HepG2 (cell line): ENCODE results near the gene MYCBP2. TPM values are rescaled to one million over a fixed set of nuclear protein-coding genes. Genes with fewer than 3 reads are reported as not detected.

Experiments
- ATAC-seq: fragments of 200-7000 bp; cut with Tn5 transposase; 3 replicates; pipeline ENCODE4 v1.9.1; 2020; ENCODE audit warnings: mild to moderate bottlenecking, moderate library complexity
- BruUV-seq: library from RNA; stranded (reverse); fragments of 400-500 nt; replicated peaks from 2 replicates; lab custom pipeline; 2021; lab: Mats Ljungman, UMichigan
- CTCF ChIA-PET: fragments of 300-600 bp; formaldehyde crosslinking; extraction: SDS; loops from one replicate; lab custom pipeline; 2021; ENCODE audit warnings: low total read pairs, inconsistent platforms, low intra/inter-chr PET ratio; lab: Yijun Ruan, JAX
- POLR2A ChIA-PET: fragments of 350-600 bp; sonication (Branson Sonifier 250); formaldehyde crosslinking; loops from one replicate; lab custom pipeline; 2020; ENCODE audit warnings: antibody characterized with exemption, inconsistent platforms; lab: Yijun Ruan, JAX
- DNase-seq: peaks from one replicate; pipeline ENCODE4 v3.0.0-alpha.2; 2015; ENCODE audit warnings: low spot score
- FAIRE-seq: peaks from 3 replicates; lab custom pipeline; 2011; peaks lifted over from hg19 to GRCh38; lab: Jason Lieb, UNC
- H2AFZ ChIP-seq: one replicate; pipeline ENCODE4 v1.6.1; 2011; ENCODE audit warnings: low read length, inconsistent platforms
- H3K27ac ChIP-seq: fragments of 300-600 bp; 3 replicates; pipeline ENCODE4 v1.8.0; 2011; ENCODE audit warnings: mixed run types, mild to moderate bottlenecking, mixed read lengths, low read length, inconsistent platforms; ENCODE audit not compliant: insufficient read depth; ENCODE audit errors: extremely low read length
- H3K27me3 ChIP-seq, 2 experiments: fragments of 200-600 bp in 1 of 2; 2 replicates in 1 of 2; 3 replicates in 1 of 2; pipeline versions ENCODE4 v1.6.0 to v1.8.0; 2011; ENCODE audit warnings: low read length in 2 of 2, mild to moderate bottlenecking in 2 of 2, moderate library complexity in 2 of 2, inconsistent platforms in 1 of 2; ENCODE audit not compliant: insufficient read depth in 2 of 2, control insufficient read depth in 1 of 2
- H3K36me3 ChIP-seq, 2 experiments: fragments of 200-600 bp in 1 of 2; replicated peaks in 1 of 2; 2 replicates in 1 of 2; 3 replicates in 1 of 2; pipeline versions ENCODE4 v1.5.1 to v1.8.0; 2011; ENCODE audit warnings: low read length in 2 of 2, inconsistent platforms in 1 of 2; ENCODE audit not compliant: insufficient read depth in 2 of 2, control insufficient read depth in 1 of 2
- H3K4me1 ChIP-seq: 2 replicates; pipeline ENCODE4 v1.5.1; 2012; ENCODE audit warnings: low read length, inconsistent platforms; ENCODE audit not compliant: insufficient read depth
- H3K4me2 ChIP-seq: 2 replicates; pipeline ENCODE4 v1.6.0; 2011; ENCODE audit warnings: low read depth, low read length, inconsistent platforms
- H3K4me3 ChIP-seq, 3 experiments: fragments of 200-600 bp in 1 of 3; sonication (generic), shearing (Covaris generic) in 1 of 3; replicated peaks in 1 of 3; 2 replicates each; pipeline ENCODE4 v1.5.1; 2011 to 2016; ENCODE audit warnings: low read length in 3 of 3, inconsistent platforms in 2 of 3, low read depth in 2 of 3, mild to moderate bottlenecking in 2 of 3, control low read depth in 1 of 3, mixed read lengths in 1 of 3; ENCODE audit not compliant: insufficient read depth in 1 of 3
- H3K79me2 ChIP-seq: one replicate; pipeline ENCODE4 v1.6.1; 2011; ENCODE audit warnings: low read length, inconsistent platforms; ENCODE audit not compliant: insufficient read depth
- H3K9ac ChIP-seq: 2 replicates; pipeline ENCODE4 v1.6.0; 2011; ENCODE audit warnings: mild to moderate bottlenecking, low read depth, low read length, inconsistent platforms; ENCODE audit not compliant: insufficient read depth
- H3K9me3 ChIP-seq: 2 replicates; pipeline ENCODE4 v1.5.1; 2012; ENCODE audit warnings: mild to moderate bottlenecking, low read length
- H4K20me1 ChIP-seq: 2 replicates; pipeline ENCODE4 v1.6.0; 2011; ENCODE audit warnings: inconsistent platforms, mild to moderate bottlenecking, low read length, moderate library complexity; ENCODE audit not compliant: insufficient read depth
- CTCF ChIP-seq: sonication (generic); formaldehyde crosslinking; IDR thresholded peaks from 2 replicates; pipeline ENCODE4 v1.5.0; 2020; ENCODE audit warnings: mild to moderate bottlenecking, missing genetic modification reagents, moderate library complexity
- DR1 ChIP-seq: sonication (generic); formaldehyde crosslinking; IDR thresholded peaks from 2 replicates; pipeline ENCODE4 v1.8.0; 2021; ENCODE audit warnings: mild to moderate bottlenecking, missing genetic modification reagents, inconsistent platforms
- ERF ChIP-seq: IDR thresholded peaks from 2 replicates; pipeline ENCODE4 v1.6.1; 2018; ENCODE audit warnings: missing biosample characterization, missing genetic modification reagents
- MYNN ChIP-seq: sonication (generic); formaldehyde crosslinking; IDR thresholded peaks from 2 replicates; pipeline ENCODE4 v1.4.0; 2020; ENCODE audit warnings: mild to moderate bottlenecking, low read depth, missing genetic modification reagents
- NFE2 ChIP-seq: sonication (generic); formaldehyde crosslinking; IDR thresholded peaks from 2 replicates; pipeline ENCODE4 v1.4.0; 2020; ENCODE audit warnings: missing genetic modification reagents
- REXO4 ChIP-seq: sonication (generic); formaldehyde crosslinking; IDR thresholded peaks from 2 replicates; pipeline ENCODE4 v1.8.0; 2022; ENCODE audit warnings: missing genetic modification reagents, mild to moderate bottlenecking, borderline replicate concordance
- SIX4 ChIP-seq: sonication (generic); formaldehyde crosslinking; IDR thresholded peaks from 2 replicates; pipeline ENCODE4 v1.4.0; 2020; ENCODE audit warnings: missing genetic modification reagents
- SYNCRIP ChIP-seq: fragments of 200-400 bp; formaldehyde crosslinking; IDR thresholded peaks from 2 replicates; pipeline ENCODE4 v1.6.1; 2018; ENCODE audit warnings: mild to moderate bottlenecking, low read depth, low read length; ENCODE audit not compliant: insufficient read depth
- ZBTB37 ChIP-seq: sonication (generic); formaldehyde crosslinking; IDR thresholded peaks from 2 replicates; pipeline ENCODE4 v1.4.0; 2020; ENCODE audit warnings: mild to moderate bottlenecking, missing genetic modification reagents
- ZFP41 ChIP-seq: sonication (generic); formaldehyde crosslinking; IDR thresholded peaks from 2 replicates; pipeline ENCODE4 v1.4.0; 2020; ENCODE audit warnings: mild to moderate bottlenecking, missing genetic modification reagents, borderline replicate concordance
- ZNF776 ChIP-seq: sonication (generic); formaldehyde crosslinking; IDR thresholded peaks from 2 replicates; pipeline ENCODE4 v1.4.0; 2020; ENCODE audit warnings: mild to moderate bottlenecking, missing genetic modification reagents
- WGBS: methylation state at CpG from one replicate; pipeline ENCODE4 v1.1.6; 2017; ENCODE audit warnings: low lambda C conversion rate; 5-methylcytosine and 5-hydroxymethylcytosine counted together
- in situ Hi-C: cut with HindIII; loops from 2 replicates; pipeline ENCODE4 v1.10.0; 2017; ENCODE audit warnings: low pct_unique_long_range_greater_than_20kb; ENCODE audit not compliant: extremely low pct_ligation_motif_present
- intact Hi-C: fragments of 100-400 bp; cut with micrococcal nuclease; formaldehyde crosslinking; loops from one replicate; pipeline ENCODE4 v1.10.0; 2022; ENCODE audit not compliant: unreplicated experiment
- polyA plus RNA-seq, 8 experiments: library from polyadenylated mRNA; depleted of rRNA in 3 of 8; stranded (reverse) in 7 of 8; unstranded in 1 of 8; fragments of >200 nt; fragmentation: Illumina TruSeq in 4 of 8; extraction: Trizol in 4 of 8; gene quantifications; 2 replicates each; pipeline versions ENCODE4 v1.2.1 to v1.2.3, GENCODE V29; 2011 to 2016; ENCODE audit warnings: low read depth in 4 of 8, missing spikeins in 1 of 8, mixed read lengths in 1 of 8; ENCODE audit not compliant: insufficient read depth in 1 of 8
- total RNA-seq, 5 experiments: library from RNA; depleted of rRNA; stranded (reverse); fragments of >200 nt; fragmentation: Illumina TruSeq; extraction: Trizol; gene quantifications; 2 replicates each; pipeline ENCODE4 v1.2.3, GENCODE V29; 2016; ENCODE audit warnings: low read depth in 1 of 5

The MYCBP2 gene
- total and polyA plus RNA-seq, 2 of the 13 experiments (the other 11 are each of a cell fraction or from before 2014, with no cell fraction given), result 16.3 to 35.3 TPM

DNA sequence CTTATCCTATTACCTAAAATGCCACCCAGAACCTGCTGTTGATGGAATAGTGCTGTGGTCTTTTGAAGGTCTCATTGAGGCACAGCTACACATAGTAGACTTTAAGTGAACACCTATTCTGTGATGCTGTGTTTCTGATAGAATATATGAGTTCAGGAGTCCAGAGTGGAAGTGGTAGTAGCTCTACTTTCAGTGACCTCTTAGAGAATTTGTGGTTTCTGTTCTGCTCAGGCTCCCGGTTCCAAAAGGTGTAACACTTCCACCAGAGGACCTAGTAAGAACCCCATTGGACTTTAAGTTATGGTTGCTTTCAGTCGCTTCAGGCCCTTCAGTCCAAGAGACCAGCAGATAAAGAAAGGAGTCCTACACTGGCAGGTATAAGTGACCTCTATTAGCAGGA lies 11.4 kb upstream of the MYCBP2 start:
- ChIA-PET POLR2A (no interaction called here), CTCF (no interaction called here)
- no peak overlapping the region for H3K4me3 ChIP-seq
- no peaks in the 10 kb centered on the region for H3K79me2 ChIP-seq
- no TSS peak for BruUV-seq
- no peaks in the 10 kb centered on the region for H3K9me3 ChIP-seq
- H3K27ac ChIP-seq, result no peak overlapping the region
- no peak for FAIRE-seq
- ATAC-seq, result no peak
- H3K4me1 ChIP-seq, result no peaks in the 10 kb centered on the region
- no peaks in the 10 kb centered on the region for H4K20me1 ChIP-seq
- H3K27me3 ChIP-seq, result peaks cover 1 to 12% of the 10 kb centered on the region in 2 experiments; a peak in 3 of 5 replicates
- no peak for TF ChIP-seq ZBTB37
- TF ChIP-seq NFE2 (CRISPR knock-in tag), result no peak
- H3K36me3 ChIP-seq, result no peaks in the 10 kb centered on the region
- WGBS, result 10% methylated on average over 2 of the region's 2 CpGs
- intact Hi-C loops (no loop called here), in situ Hi-C loops (no loop called here)
- no peak overlapping the region for H3K9ac ChIP-seq
- no peak overlapping the region for H3K4me2 ChIP-seq
- H2AFZ ChIP-seq, result no peak overlapping the region
- no peak for DNase-seq

DNA sequence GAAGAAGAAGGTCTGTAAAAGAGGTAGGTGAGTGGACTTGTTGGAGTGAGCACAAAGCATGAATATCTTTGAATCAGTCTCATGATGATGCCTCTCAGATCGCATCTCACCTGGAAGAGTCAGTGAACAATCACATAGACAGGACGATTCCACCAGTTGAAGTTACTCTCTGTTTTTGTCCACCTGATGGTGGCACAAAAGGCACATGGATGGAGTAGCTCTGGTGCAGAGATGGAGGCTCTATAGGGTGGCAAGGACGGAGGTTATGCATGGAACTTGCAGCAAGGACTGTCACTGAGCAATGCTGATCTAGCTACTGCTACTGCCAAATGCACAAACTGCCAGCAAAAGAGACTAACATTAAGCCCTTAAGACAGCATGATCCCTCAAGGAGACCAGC lies 10.3 kb upstream of the MYCBP2 start:
- H3K4me3 ChIP-seq, result no peak overlapping the region
- POLR2A ChIA-PET, result no interaction called here
- no peaks in the 10 kb centered on the region for H3K4me1 ChIP-seq
- WGBS, result 0% methylated on average over 3 of the region's 3 CpGs
- in situ Hi-C loops, result no loop called here
- BruUV-seq, result no TSS peak
- intact Hi-C loops, result no loop called here
- H3K27me3 ChIP-seq, result peaks cover 1 to 12% of the 10 kb centered on the region in 2 experiments; a peak in 3 of 5 replicates
- ATAC-seq (peak; percentile 59), DNase-seq (no peak), FAIRE-seq (no peak)
- no peaks in the 10 kb centered on the region for H4K20me1 ChIP-seq
- H3K9ac ChIP-seq, result no peak overlapping the region
- H3K36me3 ChIP-seq, result no peaks in the 10 kb centered on the region
- H3K4me2 ChIP-seq, result no peak overlapping the region
- H3K9me3 ChIP-seq, result no peaks in the 10 kb centered on the region
- no peak for TF ChIP-seq ZFP41
- TF ChIP-seq SYNCRIP, result no peak
- no peak for TF ChIP-seq DR1 (CRISPR knock-in tag)
- TF ChIP-seq ERF, result no peak
- no peak for TF ChIP-seq MYNN (CRISPR knock-in tag)
- TF ChIP-seq ZNF776 (CRISPR knock-in tag), result no peak
- no peak for TF ChIP-seq REXO4 (CRISPR knock-in tag)
- peak; percentile 20; the same call in 1 of the 2 replicates for TF ChIP-seq CTCF (CRISPR knock-in tag)
- TF ChIP-seq SIX4 (CRISPR knock-in tag), result no peak
- H3K27ac ChIP-seq, result no peak overlapping the region
- CTCF ChIA-PET, result no interaction called here
- H2AFZ ChIP-seq, result no peak overlapping the region
- H3K79me2 ChIP-seq, result no peaks in the 10 kb centered on the region
